LoVo (cell line): ENCODE data around the gene BLVRA.
"Not testable (repeated sequence)": the region's sequence is repeated elsewhere in the genome, so short reads cannot be mapped to it uniquely, and the experiment has no call there.

Experiments
- DNase-seq: peaks from one replicate; pipeline ENCODE4 v3.0.0-alpha.2; 2016; ENCODE audit warnings: low spot score

BLVRA gene

GRCh38 chr7:43769281-43769680 lies 10.8 kb downstream of the BLVRA start:
- no peak for DNase-seq

GRCh38 chr7:43769791-43770465 lies 11.4 kb downstream of the BLVRA start:
- no peak for DNase-seq

GRCh38 chr7:43771128-43771527 lies 12.6 kb downstream of the BLVRA start:
- DNase-seq: no peak

GRCh38 chr7:43771573-43771972 lies 13.1 kb downstream of the BLVRA start:
- no peak for DNase-seq

- not testable (repeated sequence) for DNase-seq
Measured at GRCh38 chr7:43773268-43773667, 14.8 kb downstream of the BLVRA start.

- not testable (repeated sequence) for DNase-seq
Measured at GRCh38 chr7:43775255-43775654, 16.8 kb downstream of the BLVRA start.

GRCh38 chr7:43778293-43779044 lies 20.0 kb downstream of the BLVRA start:
- DNase-seq: not testable (repeated sequence)

- peak; percentile 6 for DNase-seq
Measured at GRCh38 chr7:43779045-43779812, 20.7 kb downstream of the BLVRA start.

- peak; percentile 6 for DNase-seq
Measured at GRCh38 chr7:43781726-43782607, 23.5 kb downstream of the BLVRA start.

GRCh38 chr7:43782768-43783555 lies 24.5 kb downstream of the BLVRA start:
- no peak for DNase-seq

- no peak for DNase-seq
Measured at GRCh38 chr7:43784030-43784584, 25.6 kb downstream of the BLVRA start.

GRCh38 chr7:43784585-43785087 lies 26.2 kb downstream of the BLVRA start:
- DNase-seq: not testable (repeated sequence)

GRCh38 chr7:43785420-43785819 lies 26.9 kb downstream of the BLVRA start:
- no peak for DNase-seq

- no peak for DNase-seq
Measured at GRCh38 chr7:43787771-43788170, 29.3 kb downstream of the BLVRA start.

GRCh38 chr7:43790006-43790405 lies 31.5 kb downstream of the BLVRA start:
- no peak for DNase-seq

GRCh38 chr7:43790834-43791233 lies 32.4 kb downstream of the BLVRA start:
- DNase-seq: no peak

- DNase-seq: no peak
Measured at GRCh38 chr7:43791665-43792064, 33.2 kb downstream of the BLVRA start.

- DNase-seq: no peak
Measured at GRCh38 chr7:43792471-43793150, 34.1 kb downstream of the BLVRA start.

- no peak for DNase-seq
Measured at GRCh38 chr7:43799605-43800004, 41.1 kb downstream of the BLVRA start.

GRCh38 chr7:43803865-43804264 lies 45.4 kb downstream of the BLVRA start:
- DNase-seq: no peak
